H1 (cell line): ENCODE measurements around the gene CTDP1.

Source experiments
- CHD1 ChIP-seq: IDR thresholded peaks from 2 replicates; pipeline ENCODE4 v1.6.1; 2012; ENCODE audit warnings: low read depth, low read length, improper control_type of control experiment
- EP300 ChIP-seq, 2 experiments: IDR thresholded peaks; 1 replicate in 1 of 2; 2 replicates in 1 of 2; pipeline ENCODE4 v1.6.1; 2011 to 2012; ENCODE audit warnings: low read depth in 2 of 2, low read length in 2 of 2, mild to moderate bottlenecking in 2 of 2, borderline replicate concordance in 1 of 2, inconsistent platforms in 1 of 2, moderate library complexity in 1 of 2
- POLR2AphosphoS5 ChIP-seq: IDR thresholded peaks from 2 replicates; pipeline ENCODE4 v1.6.1; 2011; ENCODE audit warnings: low read depth, low read length
- SIN3A ChIP-seq, 2 experiments: IDR thresholded peaks in 1 of 2; conservative IDR thresholded peaks in 1 of 2; 2 replicates each; pipeline ENCODE4 v1.6.1; 2011 to 2012; ENCODE audit warnings: low read length in 2 of 2, improper control_type of control experiment in 1 of 2, low read depth in 1 of 2, mild to moderate bottlenecking in 1 of 2
- TF ChIP-seq, protein P1 (sequence below), 3 experiments: IDR thresholded peaks; 1 replicate in 2 of 3; 2 replicates in 1 of 3; pipeline versions ENCODE4 v1.5.1 to v1.6.1; 2011; ENCODE audit warnings: low read length in 3 of 3, mild to moderate bottlenecking in 3 of 3, inconsistent platforms in 2 of 3, low read depth in 1 of 3, moderate library complexity in 1 of 3; ENCODE audit not compliant: insufficient read depth in 1 of 3; ENCODE audit errors: control extremely low read depth in 1 of 3

GRCh38 chr18:79641722-79642497 lies 37.7 kb upstream of the CTDP1 start:
- TF ChIP-seq EP300 (IDR thresholded peaks at IDR 0.05; ENCODE audit: borderline replicate concordance in 1 of 2, low read depth in 2 of 2, low read length in 2 of 2) (no peak), CHD1 (no peak), POLR2AphosphoS5 (no peak), SIN3A (conservative IDR thresholded peaks at IDR 0.05 in 1 of 2, IDR thresholded peaks at IDR 0.05 in 1 of 2; ENCODE audit: low read depth in 1 of 2, low read length in 2 of 2) (no peak)
- TF ChIP-seq, protein P1, sequence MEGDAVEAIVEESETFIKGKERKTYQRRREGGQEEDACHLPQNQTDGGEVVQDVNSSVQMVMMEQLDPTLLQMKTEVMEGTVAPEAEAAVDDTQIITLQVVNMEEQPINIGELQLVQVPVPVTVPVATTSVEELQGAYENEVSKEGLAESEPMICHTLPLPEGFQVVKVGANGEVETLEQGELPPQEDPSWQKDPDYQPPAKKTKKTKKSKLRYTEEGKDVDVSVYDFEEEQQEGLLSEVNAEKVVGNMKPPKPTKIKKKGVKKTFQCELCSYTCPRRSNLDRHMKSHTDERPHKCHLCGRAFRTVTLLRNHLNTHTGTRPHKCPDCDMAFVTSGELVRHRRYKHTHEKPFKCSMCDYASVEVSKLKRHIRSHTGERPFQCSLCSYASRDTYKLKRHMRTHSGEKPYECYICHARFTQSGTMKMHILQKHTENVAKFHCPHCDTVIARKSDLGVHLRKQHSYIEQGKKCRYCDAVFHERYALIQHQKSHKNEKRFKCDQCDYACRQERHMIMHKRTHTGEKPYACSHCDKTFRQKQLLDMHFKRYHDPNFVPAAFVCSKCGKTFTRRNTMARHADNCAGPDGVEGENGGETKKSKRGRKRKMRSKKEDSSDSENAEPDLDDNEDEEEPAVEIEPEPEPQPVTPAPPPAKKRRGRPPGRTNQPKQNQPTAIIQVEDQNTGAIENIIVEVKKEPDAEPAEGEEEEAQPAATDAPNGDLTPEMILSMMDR (IDR thresholded peaks at IDR 0.05; ENCODE audit: control extremely low read depth in 1 of 3, insufficient read depth in 1 of 3, low read depth in 1 of 3, low read length in 3 of 3) = no peak
